ENCODE measurements around the gene ENHO.

Gene ENHO

GRCh38 chr9:34507556-34507955 lies 15.2 kb downstream of the ENHO start:
- peaks cover 0 to 21% (median 0%) of the 10 kb centered on the region in 5 experiments for H3K27me3 ChIP-seq (replicated peaks in 2 of 5; ENCODE audit: control insufficient read depth in 4 of 5, insufficient read depth in 5 of 5, low read length in 4 of 5)
- no peaks in the 10 kb centered on the region for H3K4me1 ChIP-seq (ENCODE audit: control extremely low read depth in 1 of 4, control insufficient read depth in 4 of 4, insufficient read depth in 4 of 4, low read length in 3 of 4)
- DNase-seq: no peak
- no peak overlapping the region for H3K4me3 ChIP-seq (ENCODE audit: control insufficient read depth in 1 of 7, extremely low read depth in 1 of 7, insufficient read depth in 4 of 7, low read depth in 2 of 7, low read length in 6 of 7)
- H3K27ac ChIP-seq (ENCODE audit: insufficient read depth in 1 of 2, low read depth in 1 of 2, low read length in 2 of 2, poor library complexity in 1 of 2, severe bottlenecking in 2 of 2): no peak overlapping the region
- no peaks in the 10 kb centered on the region for H3K9me3 ChIP-seq (ENCODE audit: control extremely low read depth in 1 of 5, control insufficient read depth in 4 of 5, insufficient read depth in 2 of 5, low read depth in 1 of 5, low read length in 4 of 5)
- WGBS (ENCODE audit: insufficient coverage): 95% methylated on average over 4 of the region's 5 CpGs
- ChIA-PET POLR2A (no interaction called here), CTCF (interaction anchor here (0.8 to 2.4 kb wide), 4 partner anchors 10 to 76 kb away, joined by 3 to 6 read pairs (median 4); no protein-coding TSS in a partner anchor)
- H3K36me3 ChIP-seq (ENCODE audit: control insufficient read depth in 4 of 4, insufficient read depth in 4 of 4, low read length in 3 of 4): no peaks in the 10 kb centered on the region

GRCh38 chr9:34506623-34507022 lies 16.2 kb downstream of the ENHO start:
- Histone ChIP-seq H3K9me3 (ENCODE audit: control extremely low read depth in 1 of 5, control insufficient read depth in 4 of 5, insufficient read depth in 2 of 5, low read depth in 1 of 5, low read length in 4 of 5) (no peaks in the 10 kb centered on the region), H3K4me1 (ENCODE audit: control extremely low read depth in 1 of 4, control insufficient read depth in 4 of 4, insufficient read depth in 4 of 4, low read length in 3 of 4) (no peaks in the 10 kb centered on the region), H3K36me3 (ENCODE audit: control insufficient read depth in 4 of 4, insufficient read depth in 4 of 4, low read length in 3 of 4) (no peaks in the 10 kb centered on the region), H3K27ac (ENCODE audit: insufficient read depth in 1 of 2, low read depth in 1 of 2, low read length in 2 of 2, poor library complexity in 1 of 2, severe bottlenecking in 2 of 2) (no peak overlapping the region), H3K4me3 (ENCODE audit: control insufficient read depth in 1 of 7, extremely low read depth in 1 of 7, insufficient read depth in 4 of 7, low read depth in 2 of 7, low read length in 6 of 7) (no peak overlapping the region), H3K27me3 (replicated peaks in 2 of 5; ENCODE audit: control insufficient read depth in 4 of 5, insufficient read depth in 5 of 5, low read length in 4 of 5) (peaks cover 0 to 19% (median 0%) of the 10 kb centered on the region in 5 experiments)
- POLR2A ChIA-PET: interaction anchor here (0.6 kb wide), 1 partner anchor 91 kb away, joined by 4 read pairs; no protein-coding TSS in a partner anchor
- DNase-seq: no peak
- CTCF ChIA-PET: interaction anchor here (0.7 to 2.4 kb wide), 5 partner anchors 9 to 75 kb away, joined by 3 to 6 read pairs (median 4); no protein-coding TSS in a partner anchor
- 100% methylated on average over 5 of the region's 7 CpGs for WGBS (ENCODE audit: insufficient coverage)

- CTCF ChIA-PET: interaction anchor here (0.7 to 2.4 kb wide), 3 partner anchors 67 to 74 kb away, joined by 3 to 6 read pairs (median 5); no protein-coding TSS in a partner anchor
- WGBS (ENCODE audit: insufficient coverage): 96% methylated on average over 4 of the region's 5 CpGs
- H3K27me3 ChIP-seq (replicated peaks in 2 of 5; ENCODE audit: control insufficient read depth in 4 of 5, insufficient read depth in 5 of 5, low read length in 4 of 5): peaks cover 0 to 16% (median 0%) of the 10 kb centered on the region in 5 experiments
Measured at GRCh38 chr9:34505370-34506120, 17.2 kb downstream of the ENHO start.

GRCh38 chr9:34503406-34503805 lies 19.4 kb downstream of the ENHO start:
- H3K36me3 ChIP-seq (ENCODE audit: control insufficient read depth in 4 of 4, insufficient read depth in 4 of 4, low read length in 3 of 4): no peaks in the 10 kb centered on the region
- H3K4me1 ChIP-seq (ENCODE audit: control extremely low read depth in 1 of 4, control insufficient read depth in 4 of 4, insufficient read depth in 4 of 4, low read length in 3 of 4): no peaks in the 10 kb centered on the region
- DNase-seq: no peak
- CTCF ChIA-PET: interaction anchor here (0.5 to 5.0 kb wide), 13 partner anchors 11 to 1231 kb away, joined by 3 to 60 read pairs (median 14); no protein-coding TSS in a partner anchor
- no peaks in the 10 kb centered on the region for H3K9me3 ChIP-seq (ENCODE audit: control extremely low read depth in 1 of 5, control insufficient read depth in 4 of 5, insufficient read depth in 2 of 5, low read depth in 1 of 5, low read length in 4 of 5)
- peaks cover 0 to 16% (median 0%) of the 10 kb centered on the region in 5 experiments for H3K27me3 ChIP-seq (replicated peaks in 2 of 5; ENCODE audit: control insufficient read depth in 4 of 5, insufficient read depth in 5 of 5, low read length in 4 of 5)
- H3K4me3 ChIP-seq (ENCODE audit: control insufficient read depth in 1 of 7, extremely low read depth in 1 of 7, insufficient read depth in 4 of 7, low read depth in 2 of 7, low read length in 6 of 7): no peak overlapping the region
- POLR2A ChIA-PET: no interaction called here
- H3K27ac ChIP-seq (ENCODE audit: insufficient read depth in 1 of 2, low read depth in 1 of 2, low read length in 2 of 2, poor library complexity in 1 of 2, severe bottlenecking in 2 of 2): no peak overlapping the region

More at GRCh38 chr9:34505370-34506120, 17.2 kb downstream of the ENHO start:
- DNase-seq: no peak
- no peak overlapping the region for H3K4me3 ChIP-seq (ENCODE audit: control insufficient read depth in 1 of 7, extremely low read depth in 1 of 7, insufficient read depth in 4 of 7, low read depth in 2 of 7, low read length in 6 of 7)
- POLR2A ChIA-PET: interaction anchor here (0.7 kb wide), 1 partner anchor 117 kb away, joined by 3 read pairs; no protein-coding TSS in a partner anchor
- H3K36me3 ChIP-seq (ENCODE audit: control insufficient read depth in 4 of 4, insufficient read depth in 4 of 4, low read length in 3 of 4): no peaks in the 10 kb centered on the region
- no peak overlapping the region for H3K27ac ChIP-seq (ENCODE audit: insufficient read depth in 1 of 2, low read depth in 1 of 2, low read length in 2 of 2, poor library complexity in 1 of 2, severe bottlenecking in 2 of 2)
- no peaks in the 10 kb centered on the region for H3K9me3 ChIP-seq (ENCODE audit: control extremely low read depth in 1 of 5, control insufficient read depth in 4 of 5, insufficient read depth in 2 of 5, low read depth in 1 of 5, low read length in 4 of 5)
- H3K4me1 ChIP-seq (ENCODE audit: control extremely low read depth in 1 of 4, control insufficient read depth in 4 of 4, insufficient read depth in 4 of 4, low read length in 3 of 4): no peaks in the 10 kb centered on the region

GRCh38 chr9:34502891-34503290 lies 19.9 kb downstream of the ENHO start:
- Histone ChIP-seq H3K27ac (ENCODE audit: insufficient read depth in 1 of 2, low read depth in 1 of 2, low read length in 2 of 2, poor library complexity in 1 of 2, severe bottlenecking in 2 of 2) (no peak overlapping the region), H3K4me1 (ENCODE audit: control extremely low read depth in 1 of 4, control insufficient read depth in 4 of 4, insufficient read depth in 4 of 4, low read length in 3 of 4) (no peaks in the 10 kb centered on the region), H3K9me3 (ENCODE audit: control extremely low read depth in 1 of 5, control insufficient read depth in 4 of 5, insufficient read depth in 2 of 5, low read depth in 1 of 5, low read length in 4 of 5) (no peaks in the 10 kb centered on the region), H3K27me3 (replicated peaks in 2 of 5; ENCODE audit: control insufficient read depth in 4 of 5, insufficient read depth in 5 of 5, low read length in 4 of 5) (peaks cover 0 to 16% (median 0%) of the 10 kb centered on the region in 5 experiments), H3K4me3 (ENCODE audit: control insufficient read depth in 1 of 7, extremely low read depth in 1 of 7, insufficient read depth in 4 of 7, low read depth in 2 of 7, low read length in 6 of 7) (no peak overlapping the region), H3K36me3 (ENCODE audit: control insufficient read depth in 4 of 4, insufficient read depth in 4 of 4, low read length in 3 of 4) (no peaks in the 10 kb centered on the region)
- no peak for DNase-seq
- WGBS (ENCODE audit: insufficient coverage): 95% methylated on average over 5 of the region's 6 CpGs
- ChIA-PET CTCF (interaction anchor here (0.5 to 5.0 kb wide), 15 partner anchors 9 to 1230 kb away, joined by 3 to 60 read pairs (median 10); no protein-coding TSS in a partner anchor), POLR2A (no interaction called here)

GRCh38 chr9:34502471-34502870 lies 20.3 kb downstream of the ENHO start:
- CTCF ChIA-PET: interaction anchor here (0.7 to 5.0 kb wide), 17 partner anchors 10 to 170 kb away, joined by 3 to 60 read pairs (median 10); no protein-coding TSS in a partner anchor
- H3K36me3 ChIP-seq (ENCODE audit: control insufficient read depth in 4 of 4, insufficient read depth in 4 of 4, low read length in 3 of 4): no peaks in the 10 kb centered on the region
- H3K4me3 ChIP-seq (ENCODE audit: control insufficient read depth in 1 of 7, extremely low read depth in 1 of 7, insufficient read depth in 4 of 7, low read depth in 2 of 7, low read length in 6 of 7): no peak overlapping the region
- DNase-seq: no peak
- POLR2A ChIA-PET: no interaction called here
- H3K4me1 ChIP-seq (ENCODE audit: control extremely low read depth in 1 of 4, control insufficient read depth in 4 of 4, insufficient read depth in 4 of 4, low read length in 3 of 4): no peaks in the 10 kb centered on the region
- peaks cover 0 to 16% (median 0%) of the 10 kb centered on the region in 5 experiments for H3K27me3 ChIP-seq (replicated peaks in 2 of 5; ENCODE audit: control insufficient read depth in 4 of 5, insufficient read depth in 5 of 5, low read length in 4 of 5)
- no peak overlapping the region for H3K27ac ChIP-seq (ENCODE audit: insufficient read depth in 1 of 2, low read depth in 1 of 2, low read length in 2 of 2, poor library complexity in 1 of 2, severe bottlenecking in 2 of 2)
- 87% methylated on average over 10 of the region's 10 CpGs for WGBS (ENCODE audit: insufficient coverage)
- H3K9me3 ChIP-seq (ENCODE audit: control extremely low read depth in 1 of 5, control insufficient read depth in 4 of 5, insufficient read depth in 2 of 5, low read depth in 1 of 5, low read length in 4 of 5): no peaks in the 10 kb centered on the region

GRCh38 chr9:34501889-34502425 lies 20.8 kb downstream of the ENHO start:
- 67% methylated on average over 3 of the region's 5 CpGs for WGBS (ENCODE audit: insufficient coverage)
- H3K4me1 ChIP-seq (ENCODE audit: control extremely low read depth in 1 of 4, control insufficient read depth in 4 of 4, insufficient read depth in 4 of 4, low read length in 3 of 4): no peaks in the 10 kb centered on the region
- DNase-seq: no peak
- H3K27ac ChIP-seq (ENCODE audit: insufficient read depth in 1 of 2, low read depth in 1 of 2, low read length in 2 of 2, poor library complexity in 1 of 2, severe bottlenecking in 2 of 2): no peak overlapping the region
- H3K27me3 ChIP-seq (replicated peaks in 2 of 5; ENCODE audit: control insufficient read depth in 4 of 5, insufficient read depth in 5 of 5, low read length in 4 of 5): peaks cover 0 to 16% (median 0%) of the 10 kb centered on the region in 5 experiments
- no peaks in the 10 kb centered on the region for H3K9me3 ChIP-seq (ENCODE audit: control extremely low read depth in 1 of 5, control insufficient read depth in 4 of 5, insufficient read depth in 2 of 5, low read depth in 1 of 5, low read length in 4 of 5)
- no peaks in the 10 kb centered on the region for H3K36me3 ChIP-seq (ENCODE audit: control insufficient read depth in 4 of 4, insufficient read depth in 4 of 4, low read length in 3 of 4)
- POLR2A ChIA-PET: no interaction called here
- H3K4me3 ChIP-seq (ENCODE audit: control insufficient read depth in 1 of 7, extremely low read depth in 1 of 7, insufficient read depth in 4 of 7, low read depth in 2 of 7, low read length in 6 of 7): no peak overlapping the region
- CTCF ChIA-PET: interaction anchor here (0.6 to 5.0 kb wide), 23 partner anchors 9 to 674 kb away, joined by 3 to 60 read pairs (median 5); no protein-coding TSS in a partner anchor

All from common myeloid progenitor, CD34-positive (primary cell).